CD4-positive, alpha-beta T cell treated with Interleukin-1 beta for 1 hour (primary cell): ENCODE results near the gene PPARD.
"Not testable (repeated sequence)": the region's sequence is repeated elsewhere in the genome, so short reads cannot be mapped to it uniquely, and the experiment has no call there.

Source experiments
- DNase-seq, 2 donors: peaks; one replicate each; pipeline ENCODE4 v3.0.0-alpha.2; 2020 to 2022

Gene PPARD

GRCh38 chr6:35312807-35313206, 29.6 kb upstream of the PPARD start:
- DNase-seq: no peak

- no peak for DNase-seq
These were observed 24.7 kb upstream of the PPARD start for GRCh38 chr6:35317483-35318195.

GRCh38 chr6:35318196-35319171, 23.9 kb upstream of the PPARD start:
- no peak for DNase-seq

GRCh38 chr6:35319346-35320030, 22.9 kb upstream of the PPARD start:
- no peak for DNase-seq

- DNase-seq: no peak
These were observed 22.3 kb upstream of the PPARD start for GRCh38 chr6:35320031-35320410.

- no peak for DNase-seq
These were observed 21.3 kb upstream of the PPARD start for GRCh38 chr6:35321091-35321490.

GRCh38 chr6:35327349-35328027, 14.9 kb upstream of the PPARD start:
- peak; percentile 79 to 82 for DNase-seq

GRCh38 chr6:35328108-35328723, 14.1 kb upstream of the PPARD start:
- no peak for DNase-seq

- not testable (repeated sequence) for DNase-seq
These were observed 13.4 kb upstream of the PPARD start for GRCh38 chr6:35328965-35329364.

GRCh38 chr6:35330541-35331119, 11.7 kb upstream of the PPARD start:
- DNase-seq: no peak

- peak; percentile 73 to 74 for DNase-seq
These were observed 10.1 kb upstream of the PPARD start for GRCh38 chr6:35332074-35332887.

- DNase-seq: no peak
These were observed 801 bp upstream of the PPARD start for GRCh38 chr6:35341557-35341956.

GRCh38 chr6:35343092-35343834, 905 bp downstream of the PPARD start:
- DNase-seq: peak in 1 of 2 donors; percentile 29

GRCh38 chr6:35343835-35344550, 1.6 kb downstream of the PPARD start:
- no peak for DNase-seq

- no peak for DNase-seq
These were observed 9.1 kb downstream of the PPARD start for GRCh38 chr6:35351422-35351821.

GRCh38 chr6:35352735-35353134, 10.4 kb downstream of the PPARD start:
- DNase-seq: no peak

- no peak for DNase-seq
These were observed 12.2 kb downstream of the PPARD start for GRCh38 chr6:35354361-35355135.

GRCh38 chr6:35356391-35356790, 14.0 kb downstream of the PPARD start:
- no peak for DNase-seq

GRCh38 chr6:35357677-35358076, 15.3 kb downstream of the PPARD start:
- no peak for DNase-seq
